OCI-LY1 (cell line): Measurements from ENCODE around the gene PIGA.

ENCODE experiments used
- H2AFZ ChIP-seq: fragments of 200-600 bp; sonication (generic), shearing (Covaris generic); 2 replicates; pipeline ENCODE4 v1.6.0; 2014; ENCODE audit warnings: antibody characterized with exemption, mild to moderate bottlenecking, low read length
- H3F3A ChIP-seq: fragments of 200-600 bp; sonication (generic), shearing (Covaris generic); 2 replicates; pipeline ENCODE4 v1.6.0; 2014; ENCODE audit warnings: mild to moderate bottlenecking, antibody characterized with exemption, low read length, moderate library complexity; ENCODE audit not compliant: insufficient read depth
- H3K27ac ChIP-seq: fragments of 200-600 bp; sonication (generic); 2 replicates; pipeline ENCODE4 v1.5.1; 2014; ENCODE audit warnings: low read length, mixed run types, mild to moderate bottlenecking, low read depth; ENCODE audit not compliant: poor library complexity, severe bottlenecking
- H3K27me3 ChIP-seq: fragments of 200-600 bp; sonication (generic); 2 replicates; pipeline ENCODE4 v1.6.0; 2014; ENCODE audit warnings: antibody characterized with exemption, mild to moderate bottlenecking, low read length, moderate library complexity; ENCODE audit not compliant: insufficient read depth
- H3K36me3 ChIP-seq: fragments of 200-600 bp; sonication (generic); 2 replicates; pipeline ENCODE4 v1.6.1; 2014; ENCODE audit warnings: mild to moderate bottlenecking, antibody characterized with exemption, low read length, moderate library complexity, mixed read lengths; ENCODE audit not compliant: insufficient read depth
- H3K4me1 ChIP-seq: fragments of 200-600 bp; sonication (generic); 2 replicates; pipeline ENCODE4 v1.5.1; 2014; ENCODE audit warnings: mild to moderate bottlenecking, low read length, moderate library complexity; ENCODE audit not compliant: insufficient read depth, severe bottlenecking
- H3K4me2 ChIP-seq: fragments of 200-600 bp; sonication (generic), shearing (Covaris generic); 2 replicates; pipeline ENCODE4 v1.6.1; 2014; ENCODE audit warnings: low read length
- H3K4me3 ChIP-seq: fragments of 200-600 bp; sonication (generic); 2 replicates; pipeline ENCODE4 v1.5.1; 2014; ENCODE audit warnings: low read length, low read depth, mild to moderate bottlenecking, mixed read lengths; ENCODE audit not compliant: poor library complexity, severe bottlenecking
- H3K79me2 ChIP-seq: fragments of 200-600 bp; shearing (Covaris generic); 2 replicates; pipeline ENCODE4 v1.6.1; 2016; ENCODE audit warnings: mixed run types, low read length, mixed read lengths; ENCODE audit not compliant: insufficient read depth
- H3K9ac ChIP-seq: fragments of 200-600 bp; sonication (generic), shearing (Covaris generic); 2 replicates; pipeline ENCODE4 v1.6.1; 2014; ENCODE audit warnings: mild to moderate bottlenecking, low read length, mixed read lengths
- H3K9me2 ChIP-seq: fragments of 200-600 bp; sonication (generic), shearing (Covaris generic); 2 replicates; pipeline ENCODE4 v1.6.1; 2014; ENCODE audit warnings: low read depth, mild to moderate bottlenecking, low read length, mixed read lengths
- H3K9me3 ChIP-seq: fragments of 200-600 bp; shearing (Covaris generic); 2 replicates; pipeline ENCODE4 v1.6.1; 2014; ENCODE audit warnings: low read length, mixed read lengths
- H4K20me1 ChIP-seq: fragments of 200-600 bp; sonication (generic), shearing (Covaris generic); 2 replicates; pipeline ENCODE4 v1.6.0; 2016; ENCODE audit warnings: mild to moderate bottlenecking, low read length; ENCODE audit not compliant: insufficient read depth
- CTCF ChIP-seq: fragments of 200-600 bp; sonication (generic), shearing (Covaris generic); IDR thresholded peaks from 2 replicates; pipeline ENCODE4 v1.5.1; 2017; ENCODE audit warnings: mild to moderate bottlenecking, antibody characterized with exemption, low read length, moderate library complexity, mixed read lengths
- EZH2 ChIP-seq: fragments of 200-600 bp; sonication (generic), shearing (Covaris generic); IDR thresholded peaks from 2 replicates; pipeline ENCODE4 v1.8.0; 2017; ENCODE audit warnings: borderline replicate concordance, mixed run types, mild to moderate bottlenecking, antibody characterized with exemption, low read length, moderate library complexity, mixed read lengths

PIGA gene

DNA sequence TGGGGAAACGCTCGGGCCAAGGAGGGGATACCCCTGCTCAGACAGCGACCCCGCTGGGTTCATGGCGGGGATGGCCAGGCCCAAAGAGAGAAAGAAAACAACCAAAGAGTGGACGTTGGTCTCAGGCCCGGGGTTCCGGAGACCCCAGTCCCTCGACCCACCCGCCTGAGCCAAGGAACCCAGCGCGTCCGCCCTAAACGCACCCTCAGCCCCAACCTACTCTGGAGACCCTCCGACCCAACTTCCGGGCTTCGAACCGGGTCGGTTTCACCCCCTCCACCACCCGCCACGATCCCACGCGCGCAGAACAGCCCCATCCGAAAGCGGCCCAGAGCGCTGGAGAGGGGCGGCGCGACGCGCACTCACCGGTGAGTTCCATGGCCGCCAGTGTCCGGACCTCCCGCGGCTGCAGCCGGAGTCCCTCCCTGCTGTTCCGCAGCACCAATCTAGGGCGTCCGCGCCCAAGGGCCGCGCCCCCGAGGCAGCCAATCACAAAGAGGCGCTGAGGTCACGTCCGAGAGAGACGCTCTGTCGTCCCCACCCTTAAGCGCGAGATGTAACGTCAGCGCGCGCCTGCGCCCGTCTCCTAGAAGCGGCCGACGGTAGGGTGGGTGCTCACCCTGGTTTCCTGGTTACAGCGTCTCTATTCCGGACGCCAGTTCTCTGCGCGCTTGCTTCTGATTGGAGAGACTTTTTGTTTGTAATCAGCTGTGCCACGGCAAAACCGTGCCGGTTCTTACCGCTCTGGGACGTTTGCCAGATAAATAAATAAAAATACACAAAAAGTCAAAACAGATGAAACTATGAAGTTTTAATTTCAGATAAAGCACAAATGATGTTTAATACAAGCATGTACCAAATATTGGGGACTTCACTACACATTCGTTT is at the start of gene PIGA:
Gene PIGA, minus strand, starts transcription at position 389 of the 888 bp plus-strand sequence. CDS start 3,593 bp downstream, outside the sequence.
- Histone ChIP-seq H3K79me2 (0 out of 2 replicates have a peak, but pooled peaks cover 3% of the 10 kb centered on the region), H3K4me3 (peak within 1 kb of the TSS; percentile 98), H3K4me1 (peaks cover 14% of the 10 kb centered on the region), H3K4me2 (peak within 1 kb of the TSS; percentile 94), H3K9me2 (no peaks in the 10 kb centered on the region), H3K9me3 (no peaks in the 10 kb centered on the region), H2AFZ (peak within 1 kb of the TSS; percentile 52), H3K27me3 (no peaks in the 10 kb centered on the region), H3K9ac (peak within 1 kb of the TSS; percentile 97), H3K27ac (peak within 1 kb of the TSS; percentile 17), H4K20me1 (no peaks in the 10 kb centered on the region), H3F3A (no peaks in the 10 kb centered on the region), H3K36me3 (peaks cover 8% of the 10 kb centered on the region)
- TF ChIP-seq CTCF (no peak), EZH2 (no peak)

DNA sequence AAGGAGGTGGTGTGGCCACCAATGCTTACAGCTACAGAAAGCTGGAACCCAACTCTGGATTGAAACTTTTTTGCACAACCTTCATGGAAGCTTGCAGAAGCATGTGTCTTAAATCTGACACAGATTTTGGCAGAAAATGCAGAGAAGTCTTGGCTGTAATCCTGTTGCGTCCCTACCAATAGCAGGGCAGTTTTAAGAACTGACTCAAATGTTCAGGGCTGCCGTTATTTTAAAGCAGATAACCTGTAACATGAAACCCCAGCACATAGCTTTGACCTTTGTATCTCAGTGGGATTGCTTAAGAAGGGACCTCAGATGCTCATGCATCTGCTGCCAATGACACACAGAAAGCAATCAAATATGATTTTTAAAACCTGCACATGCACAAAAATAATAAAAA is 49.0 kb upstream of the PIGA start, which contains the start of gene VEGFD:
Gene VEGFD, minus strand, starts transcription at position 110 of the 400 bp plus-strand sequence. CDS start 467 bp downstream, outside the sequence.
- H4K20me1 ChIP-seq = no peaks in the 10 kb centered on the region
- H3K79me2 ChIP-seq = no peaks in the 10 kb centered on the region
- H3K27ac ChIP-seq = no peak within 1 kb of the TSS
- H3K9ac ChIP-seq = no peak within 1 kb of the TSS
- H3K36me3 ChIP-seq = no peaks in the 10 kb centered on the region
- H3K9me3 ChIP-seq = no peaks in the 10 kb centered on the region
- H3K4me3 ChIP-seq = no peak within 1 kb of the TSS
- H3K4me1 ChIP-seq = no peaks in the 10 kb centered on the region
- H2AFZ ChIP-seq = no peak within 1 kb of the TSS
- no peak within 1 kb of the TSS for H3K4me2 ChIP-seq
- no peaks in the 10 kb centered on the region for H3K9me2 ChIP-seq
- H3F3A ChIP-seq = no peaks in the 10 kb centered on the region
- H3K27me3 ChIP-seq = no peaks in the 10 kb centered on the region
- no peak for TF ChIP-seq EZH2
- TF ChIP-seq CTCF = no peak

DNA sequence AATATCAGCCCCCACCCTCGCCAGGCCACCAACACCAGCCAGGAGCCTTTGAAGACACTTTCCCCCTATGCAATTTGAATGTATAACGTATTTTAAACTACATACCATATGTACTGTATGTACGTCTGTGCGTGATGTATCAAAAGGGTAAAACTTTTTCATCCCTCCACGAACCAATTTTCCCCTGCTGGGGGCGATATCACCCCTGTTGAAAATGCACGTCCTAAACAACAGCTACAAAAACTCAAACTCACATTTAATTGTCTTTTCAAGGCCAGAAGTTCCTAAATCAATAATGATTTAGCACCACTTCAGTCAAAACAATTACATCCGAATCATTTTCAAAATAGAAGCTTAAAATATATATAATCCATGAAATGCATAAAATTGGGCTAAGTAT is 47.5 kb upstream of the PIGA start:
- Histone ChIP-seq H3K9me3 (no peaks in the 10 kb centered on the region), H3K9ac (no peak overlapping the region), H3K36me3 (no peaks in the 10 kb centered on the region), H3K4me3 (no peak overlapping the region), H3K27me3 (no peaks in the 10 kb centered on the region), H3K79me2 (no peaks in the 10 kb centered on the region), H3K9me2 (no peaks in the 10 kb centered on the region), H4K20me1 (no peaks in the 10 kb centered on the region), H3F3A (no peaks in the 10 kb centered on the region), H3K27ac (no peak overlapping the region), H3K4me2 (no peak overlapping the region), H3K4me1 (no peaks in the 10 kb centered on the region), H2AFZ (no peak overlapping the region)
- TF ChIP-seq CTCF (peak; percentile 8; the same call in 1 of the 2 replicates), EZH2 (no peak)
